ENCODE results near the gene ASGR1. TPM values are rescaled to one million over a fixed set of nuclear protein-coding genes. Genes with fewer than 3 reads are reported as not detected.
"Not testable (repeated sequence)": the region's sequence is repeated elsewhere in the genome, so short reads cannot be mapped to it uniquely, and the experiment has no call there.

ASGR1 gene
- total RNA-seq, 1 donor from 2014 or later: 18.8 TPM

DNA sequence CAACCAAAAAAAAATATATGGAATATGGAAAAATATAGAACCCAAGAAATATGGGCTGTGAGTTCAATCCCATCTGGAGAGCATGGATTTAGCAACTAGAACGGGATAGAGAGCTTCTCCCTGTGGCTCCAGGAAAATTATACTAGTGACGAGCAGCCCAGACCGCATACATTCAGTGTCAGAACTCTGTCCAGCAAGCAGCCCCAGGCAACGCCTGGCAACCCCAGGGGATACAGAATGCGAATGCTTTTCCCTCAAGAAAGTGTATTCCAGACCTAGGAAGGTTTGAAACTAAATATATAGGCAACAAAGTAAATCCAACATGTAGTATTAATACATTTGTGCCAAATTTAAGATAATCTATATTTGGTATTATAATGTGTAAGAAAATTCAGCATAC is 51.0 kb downstream of the ASGR1 start:
- FAIRE-seq (no peak), DNase-seq (ENCODE audit: low spot score in 2 of 2) (no peak)

- FAIRE-seq; DNase-seq (ENCODE audit: low spot score in 2 of 2): not testable (repeated sequence)
These were observed 51.7 kb downstream of the ASGR1 start for GRCh38 chr17:7127501-7127900.

DNA sequence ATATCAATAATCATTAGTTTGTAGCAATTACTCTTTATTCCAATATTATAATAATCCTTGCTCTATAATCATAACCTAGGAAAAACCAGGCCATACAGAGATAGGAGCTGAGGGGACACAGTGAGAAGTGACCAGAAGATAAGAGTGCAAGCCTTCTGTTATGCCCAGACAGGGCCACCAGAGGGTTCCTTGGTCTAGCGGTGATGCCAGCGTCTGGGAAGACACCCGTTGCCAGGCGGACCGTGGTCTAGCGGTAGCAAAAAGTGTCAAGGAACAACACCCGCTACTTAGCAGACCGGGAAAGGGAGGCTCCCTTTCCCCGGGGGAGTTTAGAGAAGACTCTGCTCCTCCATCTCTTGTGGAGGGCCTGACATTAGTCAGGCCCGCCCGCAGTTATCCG is 52.8 kb downstream of the ASGR1 start:
- not testable (repeated sequence) for FAIRE-seq; DNase-seq (ENCODE audit: low spot score in 2 of 2)

DNA sequence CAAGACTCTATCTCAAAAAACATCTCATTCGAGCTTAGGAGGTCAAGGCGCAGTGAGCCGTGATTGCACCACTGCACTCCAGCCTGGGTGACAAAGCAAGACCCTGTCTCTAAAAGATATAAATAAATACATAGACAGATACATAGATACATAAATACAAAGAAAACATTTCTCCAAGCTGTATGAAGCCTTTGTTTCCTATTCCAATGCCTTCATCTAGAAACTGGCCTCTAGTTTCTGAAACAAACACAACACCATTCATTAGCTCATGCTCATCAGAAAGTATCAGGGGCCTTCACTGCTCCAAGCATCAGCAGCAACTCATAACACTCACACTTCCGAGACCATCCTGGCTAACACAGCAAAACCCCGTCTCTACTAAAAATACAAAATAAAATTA is 54.2 kb downstream of the ASGR1 start:
- FAIRE-seq (no peak), DNase-seq (ENCODE audit: low spot score in 2 of 2) (no peak)

- no peak for DNase-seq (ENCODE audit: low spot score in 2 of 2)
These were observed 55.3 kb downstream of the ASGR1 start for GRCh38 chr17:7123844-7124243.

More at GRCh38 chr17:7123844-7124243, 55.3 kb downstream of the ASGR1 start:
- FAIRE-seq: no peak

Small RNA genes lying within 50 kb of the gene (small RNA-seq; reads per million reads assigned to genes)
- gene AC120057.4: not detected
- gene MIR324: 7.2 reads per million, percentile 94 among the genes with 10 or more reads in this experiment

Other genes with a start within 250 kb of the ASGR1 start
- under 0.01 TPM for gene ALOX12, start 183.3 kb downstream of the ASGR1 start, total RNA-seq
- 13.5 TPM for gene RNASEK, start 166.7 kb downstream of the ASGR1 start, total RNA-seq
- gene BCL6B, start 156.3 kb downstream of the ASGR1 start, total RNA-seq: 2.0 TPM
- 0.82 TPM for gene SLC16A13, start 143.4 kb downstream of the ASGR1 start, total RNA-seq
- not detected for gene SLC16A11, start 135.3 kb downstream of the ASGR1 start, total RNA-seq
- not detected for gene CLEC10A, start 99.1 kb downstream of the ASGR1 start, total RNA-seq
- not detected for gene ASGR2, start 64.5 kb downstream of the ASGR1 start, total RNA-seq
- 111 TPM for gene DLG4, start 40.5 kb upstream of the ASGR1 start, total RNA-seq
- 65.6 TPM for gene ACADVL, start 40.6 kb upstream of the ASGR1 start, total RNA-seq
- gene DVL2, start 55.1 kb upstream of the ASGR1 start, total RNA-seq: 53.4 TPM
- 34.6 TPM for gene PHF23, start 60.1 kb upstream of the ASGR1 start, total RNA-seq
- gene GABARAP, start 63.1 kb upstream of the ASGR1 start, total RNA-seq: 108 TPM
- 18.8 TPM for gene CTDNEP1, start 72.4 kb upstream of the ASGR1 start, total RNA-seq
- gene ELP5, start 72.8 kb upstream of the ASGR1 start, total RNA-seq: 26.9 TPM
- 0.82 TPM for gene CLDN7, start 83.1 kb upstream of the ASGR1 start, total RNA-seq
- under 0.01 TPM for gene SLC2A4, start 102.3 kb upstream of the ASGR1 start, total RNA-seq
- 1.2 TPM for gene YBX2, start 115.3 kb upstream of the ASGR1 start, total RNA-seq
- 208 TPM for gene EIF5A, start 128.3 kb upstream of the ASGR1 start, total RNA-seq
- 35.5 TPM for gene GPS2, start 136.0 kb upstream of the ASGR1 start, total RNA-seq
- 44.8 TPM for gene NEURL4, start 150.0 kb upstream of the ASGR1 start, total RNA-seq
- 0.41 TPM for gene ACAP1, start 157.2 kb upstream of the ASGR1 start, total RNA-seq
- 3.3 TPM for gene KCTD11, start 172.8 kb upstream of the ASGR1 start, total RNA-seq
- not detected for gene TMEM95, start 175.8 kb upstream of the ASGR1 start, total RNA-seq
- gene TNK1, start 201.7 kb upstream of the ASGR1 start, total RNA-seq: 0.82 TPM
- 10.6 TPM for gene PLSCR3, start 215.2 kb upstream of the ASGR1 start, total RNA-seq
- gene TMEM256, start 224.7 kb upstream of the ASGR1 start, total RNA-seq: 80.3 TPM
- 8.2 TPM for gene NLGN2, start 228.5 kb upstream of the ASGR1 start, total RNA-seq
- not detected for gene SPEM1, start 241.0 kb upstream of the ASGR1 start, total RNA-seq
- not detected for gene SPEM2, start 246.2 kb upstream of the ASGR1 start, total RNA-seq
- not detected for gene SPEM3, start 249.5 kb upstream of the ASGR1 start, total RNA-seq

Measured in frontal cortex (tissue), 4 donors.